Endodermal cell (in vitro differentiated cells): ENCODE measurements around the gene U2AF1L4. TPM values are rescaled to one million over a fixed set of nuclear protein-coding genes. Genes with fewer than 3 reads are reported as not detected.

ENCODE experiments used
- DNase-seq: peaks from one replicate; pipeline ENCODE4 v3.0.0-alpha.2; 2017
- H3K27ac ChIP-seq: 2 replicates; pipeline ENCODE4 v1.5.1; 2013; ENCODE audit warnings: mild to moderate bottlenecking, low read depth, low read length, moderate library complexity
- H3K27me3 ChIP-seq: 2 replicates; pipeline ENCODE4 v1.6.1; 2013; ENCODE audit warnings: mild to moderate bottlenecking, low read length, moderate library complexity; ENCODE audit not compliant: insufficient read depth, control insufficient read depth, poor library complexity, severe bottlenecking
- H3K36me3 ChIP-seq: 2 replicates; pipeline ENCODE4 v1.7.0; 2013; ENCODE audit warnings: mild to moderate bottlenecking, low read length, moderate library complexity; ENCODE audit not compliant: control insufficient read depth, insufficient read depth
- H3K4me1 ChIP-seq: one replicate; pipeline ENCODE4 v1.7.0; 2013; ENCODE audit warnings: low read length; ENCODE audit not compliant: control insufficient read depth, insufficient read depth
- H3K4me3 ChIP-seq: 2 replicates; pipeline ENCODE4 v1.5.1; 2013; ENCODE audit warnings: mild to moderate bottlenecking, low read length, moderate library complexity
- H3K9ac ChIP-seq: 2 replicates; pipeline ENCODE4 v1.6.1; 2013; ENCODE audit warnings: mild to moderate bottlenecking, low read length, moderate library complexity; ENCODE audit not compliant: poor library complexity, severe bottlenecking; ENCODE audit errors: extremely low read depth
- H3K9me3 ChIP-seq: 2 replicates; pipeline ENCODE4 v1.6.1; 2013; ENCODE audit warnings: mild to moderate bottlenecking, low read length, moderate library complexity; ENCODE audit not compliant: control insufficient read depth
- H3K27ac Mint-ChIP-seq: 2 replicates; pipeline ENCODE4 v1.8.0; 2020; ENCODE audit warnings: mixed read lengths
- H3K27me3 Mint-ChIP-seq: 2 replicates; pipeline ENCODE4 v1.8.0; 2021; ENCODE audit warnings: mild to moderate bottlenecking, mixed read lengths; ENCODE audit not compliant: insufficient read depth
- H3K36me3 Mint-ChIP-seq: 2 replicates; pipeline ENCODE4 v1.8.0; 2020; ENCODE audit warnings: low read depth, mixed read lengths
- H3K4me1 Mint-ChIP-seq: 2 replicates; pipeline ENCODE4 v1.8.0; 2020; ENCODE audit warnings: mixed read lengths
- H3K4me3 Mint-ChIP-seq: 2 replicates; pipeline ENCODE4 v1.8.0; 2020; ENCODE audit warnings: mild to moderate bottlenecking, moderate library complexity, mixed read lengths
- H3K9me3 Mint-ChIP-seq: 2 replicates; pipeline ENCODE4 v1.8.0; 2020; ENCODE audit warnings: mild to moderate bottlenecking, mixed read lengths
- CTCF ChIP-seq: fragments of 200-600 bp; sonication (generic); conservative IDR thresholded peaks from 2 replicates; pipeline ENCODE4 v1.5.0; 2021; ENCODE audit warnings: antibody characterized with exemption, mild to moderate bottlenecking
- WGBS, 2 experiments: methylation state at CpG; one replicate each; pipeline versions ENCODE4 v1.1.5 to v1.1.7; 2013; ENCODE audit warnings: missing lambda C conversion rate in 2 of 2, mixed read lengths in 1 of 2; ENCODE audit not compliant: insufficient coverage in 1 of 2, insufficient read length in 1 of 2; 5-methylcytosine and 5-hydroxymethylcytosine counted together
- total RNA-seq, 2 donors: library from RNA; stranded (reverse); fragmentation: NEBNext Ultra II Directional in 1 of 2; extraction: Animal tissue kit (Norgen Biotek cat#: 25700) in 1 of 2; gene quantifications; 2 replicates in 1 of 2; 3 replicates in 1 of 2; pipeline ENCODE4 v1.2.1, GENCODE V29; 2021

Gene U2AF1L4
- total RNA-seq, 2 donors from 2014 or later = 17.3 to 23.2 TPM

GRCh38 chr19:35712567-35713505, 32.4 kb downstream of the U2AF1L4 start:
- H3K4me1 Mint-ChIP-seq = peaks cover 13% of the 10 kb centered on the region
- H3K4me3 Mint-ChIP-seq = no peak overlapping the region
- Histone ChIP-seq H3K36me3 (no peaks in the 10 kb centered on the region), H3K4me3 (no peak overlapping the region), H3K4me1 (peaks cover 6% of the 10 kb centered on the region), H3K9ac (no peak overlapping the region), H3K27ac (no peak overlapping the region), H3K9me3 (no peaks in the 10 kb centered on the region), H3K27me3 (no peaks in the 10 kb centered on the region)
- WGBS, 2 experiments = 83 to 84% methylated on average over 4 to 11 of the region's 11 CpGs
- H3K27ac Mint-ChIP-seq = no peak overlapping the region
- H3K36me3 Mint-ChIP-seq = no peaks in the 10 kb centered on the region
- no peaks in the 10 kb centered on the region for H3K9me3 Mint-ChIP-seq
- H3K27me3 Mint-ChIP-seq = no peaks in the 10 kb centered on the region
- TF ChIP-seq CTCF = no peak
- no peak for DNase-seq

GRCh38 chr19:35710784-35711723, 34.2 kb downstream of the U2AF1L4 start:
- Histone ChIP-seq H3K27ac (no peak overlapping the region), H3K9me3 (no peaks in the 10 kb centered on the region), H3K4me1 (peaks cover 6% of the 10 kb centered on the region), H3K9ac (no peak overlapping the region), H3K27me3 (no peaks in the 10 kb centered on the region), H3K4me3 (no peak overlapping the region), H3K36me3 (no peaks in the 10 kb centered on the region)
- H3K9me3 Mint-ChIP-seq = no peaks in the 10 kb centered on the region
- WGBS, 2 experiments = 40 to 60% methylated on average over 4 to 13 of the region's 13 CpGs
- H3K27me3 Mint-ChIP-seq = peaks cover 3% of the 10 kb centered on the region
- H3K27ac Mint-ChIP-seq = no peak overlapping the region
- H3K4me3 Mint-ChIP-seq = no peak overlapping the region
- no peak for TF ChIP-seq CTCF
- H3K36me3 Mint-ChIP-seq = no peaks in the 10 kb centered on the region
- DNase-seq = no peak
- H3K4me1 Mint-ChIP-seq = peaks cover 7% of the 10 kb centered on the region

- Mint-ChIP-seq H3K27me3 (peaks cover 22% of the 10 kb centered on the region), H3K27ac (no peak overlapping the region), H3K36me3 (no peaks in the 10 kb centered on the region), H3K4me3 (no peak overlapping the region), H3K9me3 (no peaks in the 10 kb centered on the region), H3K4me1 (no peaks in the 10 kb centered on the region)
- H3K4me1 ChIP-seq = no peaks in the 10 kb centered on the region
- no peak overlapping the region for H3K9ac ChIP-seq
- no peak for TF ChIP-seq CTCF
- WGBS, 2 experiments = 92% methylated on average over 1 of the region's 1 CpG
- peaks cover 11% of the 10 kb centered on the region for H3K27me3 ChIP-seq
- no peak overlapping the region for H3K27ac ChIP-seq
- DNase-seq = no peak
- H3K36me3 ChIP-seq = no peaks in the 10 kb centered on the region
- no peak overlapping the region for H3K4me3 ChIP-seq
- H3K9me3 ChIP-seq = no peaks in the 10 kb centered on the region
Observed at GRCh38 chr19:35708391-35708790, 36.8 kb downstream of the U2AF1L4 start.
